Ishikawa (cell line): ENCODE results near the gene PINLYP.

Experiments
- CREB1 ChIP-seq: IDR thresholded peaks from 2 replicates; pipeline ENCODE4 v1.6.1; 2012; ENCODE audit warnings: low read depth
- EP300 ChIP-seq: IDR thresholded peaks from 2 replicates; pipeline ENCODE4 v1.6.1; 2012; ENCODE audit warnings: borderline replicate concordance
- FOXM1 ChIP-seq: IDR thresholded peaks from 2 replicates; pipeline ENCODE4 v1.6.1; 2012; ENCODE audit warnings: low read depth, borderline replicate concordance
- NFIC ChIP-seq: IDR thresholded peaks from 2 replicates; pipeline ENCODE4 v1.6.1; 2012
- RAD21 ChIP-seq: IDR thresholded peaks from 2 replicates; pipeline ENCODE4 v1.6.1; 2012; ENCODE audit warnings: low read depth
- REST ChIP-seq: IDR thresholded peaks from 2 replicates; pipeline ENCODE4 v1.6.1; 2012; ENCODE audit warnings: low read depth, mild to moderate bottlenecking
- TAF1 ChIP-seq: IDR thresholded peaks from 2 replicates; pipeline ENCODE4 v1.6.1; 2012; ENCODE audit warnings: low read depth, mild to moderate bottlenecking
- TEAD4 ChIP-seq: IDR thresholded peaks from 2 replicates; pipeline ENCODE4 v1.6.1; 2012
- USF1 ChIP-seq: IDR thresholded peaks from 2 replicates; pipeline ENCODE4 v1.6.1; 2012
- YY1 ChIP-seq: IDR thresholded peaks from 2 replicates; pipeline ENCODE4 v1.6.1; 2012; ENCODE audit warnings: low read depth
- ZBTB7A ChIP-seq: IDR thresholded peaks from 2 replicates; pipeline ENCODE4 v1.6.1; 2012; ENCODE audit warnings: low read depth

GRCh38 chr19:43525836-43526771 is 49.5 kb upstream of the PINLYP start:
- TF ChIP-seq REST (no peak), USF1 (no peak), EP300 (no peak), ZBTB7A (no peak), TAF1 (no peak), CREB1 (no peak), NFIC (no peak), YY1 (no peak), TEAD4 (no peak), RAD21 (no peak), FOXM1 (no peak)
